T-cell (primary cell): ENCODE data around the gene OTUD7B. TPM values are rescaled to one million over a fixed set of nuclear protein-coding genes. Genes with fewer than 3 reads are reported as not detected.

Experiments
- ATAC-seq, 4 experiments: fragments of 200-7000 bp in 3 of 4; fragments of 150-1000 bp in 1 of 4; cut with Tn5 transposase; replicated peaks in 1 of 4; 1 replicate in 3 of 4; 2 replicates in 1 of 4; pipeline ENCODE4 v1.10.0; 2021; ENCODE audit warnings: moderate library complexity in 3 of 4, mild to moderate bottlenecking in 2 of 4, moderate number of reproducible peaks in 1 of 4
- CTCF ChIA-PET, 2 donors: fragments of 300-600 bp; sonication (Branson Sonifier 250); formaldehyde crosslinking; loops; one replicate each; lab custom pipeline; 2022; ENCODE audit warnings: antibody characterized with exemption in 2 of 2; lab: Charles Lee
- POLR2A ChIA-PET, 2 donors: fragments of 300-600 bp; sonication (Branson Sonifier 250); formaldehyde crosslinking; loops; one replicate each; lab custom pipeline; 2022; ENCODE audit warnings: antibody characterized with exemption in 2 of 2; lab: Charles Lee
- DNase-seq, 35 experiments: peaks; one replicate each; pipeline versions ENCODE4 v3.0.0 to v3.0.0-alpha.2; 2013 to 2023
- H3K27ac ChIP-seq: one replicate; pipeline ENCODE4 v1.5.1; 2013; ENCODE audit warnings: low read length
- H3K27me3 ChIP-seq, 2 experiments: replicated peaks in 1 of 2; 1 replicate in 1 of 2; 2 replicates in 1 of 2; pipeline versions ENCODE4 v1.6.1 to v1.7.0; 2013; ENCODE audit warnings: low read length in 1 of 2, mixed read lengths in 1 of 2; ENCODE audit not compliant: control insufficient read depth in 2 of 2, insufficient read depth in 2 of 2; ENCODE audit errors: extremely low read depth in 1 of 2
- H3K36me3 ChIP-seq, 2 donors: 1 replicate in 1 of 2; 2 replicates in 1 of 2; pipeline versions ENCODE4 v1.6.1 to v1.7.0; 2013; ENCODE audit warnings: low read length in 1 of 2; ENCODE audit not compliant: control insufficient read depth in 2 of 2, insufficient read depth in 1 of 2; ENCODE audit errors: extremely low read depth in 1 of 2
- H3K4me1 ChIP-seq, 2 experiments: 1 replicate in 1 of 2; 2 replicates in 1 of 2; pipeline versions ENCODE4 v1.6.1 to v1.7.0; 2013; ENCODE audit warnings: low read length in 2 of 2, mixed read lengths in 1 of 2; ENCODE audit not compliant: insufficient read depth in 2 of 2, control insufficient read depth in 1 of 2; ENCODE audit errors: extremely low read depth in 1 of 2
- H3K4me3 ChIP-seq, 2 donors: 1 replicate in 1 of 2; 2 replicates in 1 of 2; pipeline versions ENCODE4 v1.5.1 to v1.7.0; 2013; ENCODE audit warnings: mild to moderate bottlenecking in 2 of 2, low read length in 1 of 2, moderate library complexity in 1 of 2; ENCODE audit not compliant: control insufficient read depth in 1 of 2; ENCODE audit errors: extremely low read depth in 1 of 2
- H3K9me3 ChIP-seq: 2 replicates; pipeline ENCODE4 v1.7.0; 2013
- H3K27ac Mint-ChIP-seq, 2 donors: one replicate each; pipeline ENCODE4 v1.8.0; 2020 to 2021; ENCODE audit warnings: mild to moderate bottlenecking in 2 of 2, mixed read lengths in 2 of 2
- H3K27me3 Mint-ChIP-seq, 2 donors: one replicate each; pipeline ENCODE4 v1.8.0; 2021 to 2022; ENCODE audit warnings: mixed read lengths in 2 of 2
- H3K36me3 Mint-ChIP-seq: one replicate; pipeline ENCODE4 v1.8.0; 2021; ENCODE audit warnings: mixed read lengths
- H3K4me1 Mint-ChIP-seq, 3 donors: one replicate each; pipeline ENCODE4 v1.8.0; 2020 to 2022; ENCODE audit warnings: mixed read lengths in 3 of 3, mild to moderate bottlenecking in 1 of 3
- H3K4me3 Mint-ChIP-seq, 3 donors: one replicate each; pipeline ENCODE4 v1.8.0; 2020 to 2022; ENCODE audit warnings: mild to moderate bottlenecking in 3 of 3, mixed read lengths in 3 of 3, moderate library complexity in 3 of 3
- H3K9me3 Mint-ChIP-seq, 3 donors: one replicate each; pipeline ENCODE4 v1.8.0; 2020 to 2022; ENCODE audit warnings: mixed read lengths in 3 of 3
- WGBS: methylation state at CpG from one replicate; pipeline ENCODE4 v1.1.5; 2013; ENCODE audit warnings: missing lambda C conversion rate; ENCODE audit not compliant: insufficient coverage; 5-methylcytosine and 5-hydroxymethylcytosine counted together
- total RNA-seq, 35 experiments: library from RNA in 6 of 35; stranded (reverse) in 6 of 35; fragments of 120-200 nt in 1 of 35; gene quantifications; one replicate each; pipeline versions ENCODE4 v1.2.1 to v1.2.4 and lab custom pipeline; 2013 to 2026

OTUD7B gene
- total RNA-seq, 5 donors from 2014 or later (not counting 1 experiment from before 2014, with no cell fraction given): 7.8 to 13.7 (median 10.2) TPM

- DNase-seq: no peak
- Mint-ChIP-seq H3K4me1 (peaks cover 19 to 20% (median 20%) of the 10 kb centered on the region in 3 donors), H3K9me3 (no peaks in the 10 kb centered on the region), H3K4me3 (no peak overlapping the region), H3K36me3 (peaks cover 11% of the 10 kb centered on the region), H3K27me3 (no peaks in the 10 kb centered on the region), H3K27ac (no peak overlapping the region)
- no peak overlapping the region for H3K27ac ChIP-seq
- H3K9me3 ChIP-seq: no peaks in the 10 kb centered on the region
- ATAC-seq: no peak
- no CpG with 5 or more reads among the region's 5 CpGs for WGBS
- H3K36me3 ChIP-seq: no peaks in the 10 kb centered on the region
- CTCF ChIA-PET: interaction anchor here (0.6 kb wide), 2 partner anchors 11 to 210 kb away, joined by 3 read pairs; no protein-coding TSS in a partner anchor
- H3K4me1 ChIP-seq: peaks cover 0 to 16% of the 10 kb centered on the region in 2 experiments
- POLR2A ChIA-PET: interaction anchor here in 1 of 2 donors (0.6 kb wide), 1 partner anchor 17 kb away, joined by 3 read pairs; a partner anchor contains a TSS
- no peak overlapping the region for H3K4me3 ChIP-seq
- H3K27me3 ChIP-seq: no peaks in the 10 kb centered on the region
Measured at GRCh38 chr1:149903836-149904491, 106.6 kb downstream of the OTUD7B start.

- peak within 1 kb of the TSS; percentile 86 to 92 (median 91) for H3K4me3 Mint-ChIP-seq
- POLR2A ChIA-PET: interaction anchor here (0.6 to 1.4 kb wide), 3 partner anchors 14 to 71 kb away, joined by 3 to 7 read pairs (median 5); a partner anchor contains a TSS
- Histone ChIP-seq H3K36me3 (no peaks in the 10 kb centered on the region), H3K4me3 (peak within 1 kb of the TSS; percentile 73 to 80), H3K9me3 (no peaks in the 10 kb centered on the region), H3K27me3 (no peaks in the 10 kb centered on the region), H3K27ac (peak within 1 kb of the TSS; percentile 74), H3K4me1 (peaks cover 0 to 16% of the 10 kb centered on the region in 2 experiments)
- H3K36me3 Mint-ChIP-seq: peaks cover 3% of the 10 kb centered on the region
- 15% methylated on average over 63 of the region's 65 CpGs for WGBS
- ATAC-seq: peak; percentile 98 to 99 (median 98)
- DNase-seq: peak; percentile 56 to 90 (median 77)
- peak within 1 kb of the TSS; percentile 89 to 95 for H3K27ac Mint-ChIP-seq
- no peaks in the 10 kb centered on the region for H3K9me3 Mint-ChIP-seq
- CTCF ChIA-PET: interaction anchor here in 1 of 2 donors (0.9 to 1.0 kb wide), 2 partner anchors 12 to 28 kb away, joined by 3 to 5 read pairs; partner anchors contain the start of gene SF3B4
- H3K27me3 Mint-ChIP-seq: no peaks in the 10 kb centered on the region
- peaks cover 20 to 23% (median 21%) of the 10 kb centered on the region in 3 donors for H3K4me1 Mint-ChIP-seq
Measured at GRCh38 chr1:149899460-149900284, 110.9 kb downstream of the OTUD7B start, which contains the start of gene BOLA1. TSS of gene BOLA1 (plus strand) at chr1:149899568. CDS start at chr1:149900060, 492 bp downstream.

GRCh38 chr1:149896575-149896974 is 114.0 kb downstream of the OTUD7B start:
- H3K9me3 Mint-ChIP-seq: no peaks in the 10 kb centered on the region
- H3K27me3 Mint-ChIP-seq: no peaks in the 10 kb centered on the region
- H3K27me3 ChIP-seq: no peaks in the 10 kb centered on the region
- no peaks in the 10 kb centered on the region for H3K9me3 ChIP-seq
- no peak overlapping the region for H3K4me3 Mint-ChIP-seq
- H3K4me3 ChIP-seq: no peak overlapping the region
- CTCF ChIA-PET: interaction anchor here in 1 of 2 donors (0.6 kb wide), 1 partner anchor 271 kb away, joined by 4 read pairs; no protein-coding TSS in a partner anchor
- peaks cover 0 to 16% of the 10 kb centered on the region in 2 experiments for H3K4me1 ChIP-seq
- no CpG with 5 or more reads among the region's 4 CpGs for WGBS
- no peak overlapping the region for H3K27ac Mint-ChIP-seq
- POLR2A ChIA-PET: interaction anchor here in 1 of 2 donors (0.6 kb wide), 1 partner anchor 33 kb away, joined by 3 read pairs; no protein-coding TSS in a partner anchor
- no peaks in the 10 kb centered on the region for H3K36me3 Mint-ChIP-seq
- no peak for ATAC-seq
- no peaks in the 10 kb centered on the region for H3K36me3 ChIP-seq
- H3K4me1 Mint-ChIP-seq: peaks cover 20 to 23% (median 21%) of the 10 kb centered on the region in 3 donors
- H3K27ac ChIP-seq: no peak overlapping the region
- no peak for DNase-seq

- Mint-ChIP-seq H3K4me1 (peaks cover 0 to 2% (median 2%) of the 10 kb centered on the region in 3 donors), H3K9me3 (no peaks in the 10 kb centered on the region), H3K27me3 (no peaks in the 10 kb centered on the region), H3K36me3 (no peaks in the 10 kb centered on the region), H3K27ac (no peak overlapping the region), H3K4me3 (no peak overlapping the region)
- Histone ChIP-seq H3K27me3 (no peaks in the 10 kb centered on the region), H3K4me1 (peaks cover 12 to 35% of the 10 kb centered on the region in 2 experiments), H3K27ac (peak overlapping the region; percentile 97), H3K9me3 (no peaks in the 10 kb centered on the region), H3K4me3 (peak overlapping the region in 1 of 2 donors; percentile 78), H3K36me3 (no peaks in the 10 kb centered on the region)
- POLR2A ChIA-PET: interaction anchor here in 1 of 2 donors (3.5 kb wide), 1 partner anchor 40 kb away, joined by 13 read pairs; no protein-coding TSS in a partner anchor
- no peak for ATAC-seq
- DNase-seq: no peak
- WGBS: 68% methylated on average over 3 of the region's 6 CpGs
- CTCF ChIA-PET: interaction anchor here in 1 of 2 donors (0.6 to 2.5 kb wide), 2 partner anchors 298 to 507 kb away, joined by 3 to 21 read pairs; no protein-coding TSS in a partner anchor
Measured at GRCh38 chr1:149888999-149889289, 121.6 kb downstream of the OTUD7B start.

GRCh38 chr1:149888247-149888998 is 122.1 kb downstream of the OTUD7B start:
- ChIA-PET POLR2A (interaction anchor here (0.5 to 4.1 kb wide), 18 partner anchors 13 to 1118 kb away, joined by 3 to 56 read pairs (median 7); partner anchors contain the start of genes GOLPH3L (in 2 of the 2), MINDY1 (in 1 of the 2), OTUD7B (in 1 of the 2) and SF3B4 (in 1 of the 2)), CTCF (interaction anchor here in 1 of 2 donors (0.6 to 2.5 kb wide), 5 partner anchors 11 to 507 kb away, joined by 3 to 21 read pairs (median 7); partner anchors contain the start of gene BOLA1)
- Histone ChIP-seq H3K27ac (peak overlapping the region; percentile 97), H3K4me3 (peak overlapping the region; percentile 78 to 81), H3K27me3 (no peaks in the 10 kb centered on the region), H3K36me3 (no peaks in the 10 kb centered on the region), H3K4me1 (peaks cover 15 to 35% of the 10 kb centered on the region in 2 experiments), H3K9me3 (no peaks in the 10 kb centered on the region)
- WGBS: 8% methylated on average over 28 of the region's 28 CpGs
- ATAC-seq (peak in 3 of 4 experiments; percentile 6 to 12 (median 10)), DNase-seq (peak in 32 of 35 experiments; percentile 43 to 74 (median 61))
- Mint-ChIP-seq H3K4me1 (peaks cover 0 to 2% (median 2%) of the 10 kb centered on the region in 3 donors), H3K36me3 (no peaks in the 10 kb centered on the region), H3K27me3 (no peaks in the 10 kb centered on the region), H3K9me3 (no peaks in the 10 kb centered on the region), H3K27ac (no peak overlapping the region), H3K4me3 (no peak overlapping the region)
